ENCODE data around the gene DLX5. TPM values are rescaled to one million over a fixed set of nuclear protein-coding genes. Genes with fewer than 3 reads are reported as not detected.

The DLX5 gene
- total and polyA plus RNA-seq, 9 donors = 0.27 to 7.9 (median 1.0) TPM; not detected in 1

DNA sequence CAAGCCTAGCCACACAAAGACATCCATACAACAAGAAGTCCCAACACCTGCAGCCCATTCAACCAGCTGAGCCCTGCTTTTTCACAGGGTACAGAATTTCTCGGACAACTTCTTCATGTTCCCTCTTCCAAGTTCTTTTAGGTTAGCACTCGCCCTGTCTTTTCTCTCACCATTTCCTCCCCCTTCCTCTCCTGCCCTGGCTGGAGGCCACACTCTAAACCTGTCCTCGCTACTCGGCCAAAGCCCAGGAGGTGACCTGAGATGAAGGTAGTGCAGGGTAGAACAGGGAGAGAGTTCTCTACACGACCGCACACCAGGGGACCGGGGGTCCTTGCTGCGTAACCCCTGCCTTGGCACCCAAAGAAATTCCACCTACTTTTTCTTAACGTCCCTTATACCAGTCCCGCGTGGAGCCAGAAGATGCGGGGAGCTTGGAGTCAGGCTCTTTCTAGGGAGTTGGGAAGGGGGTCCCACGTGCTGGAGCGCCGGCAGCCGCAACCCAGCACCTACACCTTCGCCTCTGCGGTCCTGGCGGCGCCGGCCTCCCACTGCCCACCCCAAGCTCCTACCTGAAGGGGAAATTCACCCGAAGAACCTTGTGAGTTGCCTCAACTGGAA, 35.3 kb downstream of the DLX5 start:
- no peak overlapping the region for H3K4me3 ChIP-seq
- WGBS, 3 donors = 9 to 13% (median 10%) methylated on average over 22 of the region's 22 CpGs
- TF ChIP-seq POLR2A (IDR thresholded peaks at IDR 0.05) (no peak), EP300 (IDR thresholded peaks at IDR 0.05) (no peak)
- TF ChIP-seq, protein P1, sequence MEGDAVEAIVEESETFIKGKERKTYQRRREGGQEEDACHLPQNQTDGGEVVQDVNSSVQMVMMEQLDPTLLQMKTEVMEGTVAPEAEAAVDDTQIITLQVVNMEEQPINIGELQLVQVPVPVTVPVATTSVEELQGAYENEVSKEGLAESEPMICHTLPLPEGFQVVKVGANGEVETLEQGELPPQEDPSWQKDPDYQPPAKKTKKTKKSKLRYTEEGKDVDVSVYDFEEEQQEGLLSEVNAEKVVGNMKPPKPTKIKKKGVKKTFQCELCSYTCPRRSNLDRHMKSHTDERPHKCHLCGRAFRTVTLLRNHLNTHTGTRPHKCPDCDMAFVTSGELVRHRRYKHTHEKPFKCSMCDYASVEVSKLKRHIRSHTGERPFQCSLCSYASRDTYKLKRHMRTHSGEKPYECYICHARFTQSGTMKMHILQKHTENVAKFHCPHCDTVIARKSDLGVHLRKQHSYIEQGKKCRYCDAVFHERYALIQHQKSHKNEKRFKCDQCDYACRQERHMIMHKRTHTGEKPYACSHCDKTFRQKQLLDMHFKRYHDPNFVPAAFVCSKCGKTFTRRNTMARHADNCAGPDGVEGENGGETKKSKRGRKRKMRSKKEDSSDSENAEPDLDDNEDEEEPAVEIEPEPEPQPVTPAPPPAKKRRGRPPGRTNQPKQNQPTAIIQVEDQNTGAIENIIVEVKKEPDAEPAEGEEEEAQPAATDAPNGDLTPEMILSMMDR (IDR thresholded peaks at IDR 0.05) = no peak
- peaks cover 4% of the 10 kb centered on the region for H3K27me3 ChIP-seq
- no peak overlapping the region for H3K27ac ChIP-seq
- H3K9me3 ChIP-seq = no peaks in the 10 kb centered on the region
- H3K36me3 ChIP-seq = no peaks in the 10 kb centered on the region
- DNase-seq = no peak
- H3K4me1 ChIP-seq (ENCODE audit: insufficient read depth) = peaks cover 1% of the 10 kb centered on the region
- intact Hi-C loops (cut with DNase I) = no loop called here

DNA sequence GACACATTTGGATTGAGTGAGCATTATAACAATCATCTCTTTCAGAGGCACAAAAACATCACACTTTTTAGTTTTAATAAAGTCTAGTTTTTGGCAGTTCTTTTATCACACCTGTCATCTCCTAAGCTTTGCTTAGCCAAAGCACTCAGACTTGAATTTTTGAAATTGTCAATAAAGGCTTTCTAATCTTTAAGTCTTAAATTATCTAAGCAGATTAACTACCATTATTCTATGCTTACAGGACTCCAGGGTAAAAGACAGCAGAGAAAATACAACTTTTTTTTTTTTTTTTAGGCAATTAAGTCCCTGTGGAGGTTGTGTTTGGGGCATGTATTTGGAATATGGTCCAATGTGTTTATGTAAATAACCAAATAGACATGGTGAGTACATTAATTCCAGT, 36.9 kb downstream of the DLX5 start:
- Histone ChIP-seq H3K4me3 (no peak overlapping the region), H3K27ac (no peak overlapping the region), H3K27me3 (no peaks in the 10 kb centered on the region), H3K4me1 (ENCODE audit: insufficient read depth) (peaks cover 1% of the 10 kb centered on the region), H3K9me3 (no peaks in the 10 kb centered on the region), H3K36me3 (no peaks in the 10 kb centered on the region)
- TF ChIP-seq EP300 (IDR thresholded peaks at IDR 0.05) (no peak), POLR2A (IDR thresholded peaks at IDR 0.05) (no peak)
- TF ChIP-seq, protein P1 (IDR thresholded peaks at IDR 0.05) = no peak
- intact Hi-C loops (cut with DNase I) = no loop called here
- no peak for DNase-seq

DNA sequence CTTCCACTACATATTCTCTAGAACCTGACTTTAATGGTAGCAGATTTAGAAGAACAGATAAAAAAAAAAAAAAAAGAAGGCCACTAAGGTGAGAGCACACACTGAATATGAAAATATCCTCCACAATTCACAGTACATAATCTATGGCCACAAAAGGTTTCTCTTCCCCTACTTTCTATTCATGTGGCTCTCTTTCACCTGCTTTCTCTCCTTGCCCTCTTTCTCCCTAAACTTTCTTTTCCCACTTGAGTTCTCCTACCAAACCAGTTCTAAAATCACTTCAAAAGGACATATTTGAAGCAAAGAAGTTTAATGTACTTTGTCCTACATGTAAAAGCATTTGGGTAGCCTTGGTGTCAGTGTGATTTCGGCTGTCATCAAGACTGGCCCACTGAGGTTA, 37.7 kb downstream of the DLX5 start:
- DNase-seq = no peak
- TF ChIP-seq, protein P1 (IDR thresholded peaks at IDR 0.05) = no peak
- no peak for TF ChIP-seq EP300 (IDR thresholded peaks at IDR 0.05)
- TF ChIP-seq POLR2A (IDR thresholded peaks at IDR 0.05) = no peak
- 60 to 75% (median 73%) methylated on average over 1 of the region's 1 CpG for WGBS, 3 donors
- no peaks in the 10 kb centered on the region for H3K36me3 ChIP-seq
- peaks cover 1% of the 10 kb centered on the region for H3K4me1 ChIP-seq (ENCODE audit: insufficient read depth)
- H3K27me3 ChIP-seq = no peaks in the 10 kb centered on the region
- no peak overlapping the region for H3K4me3 ChIP-seq
- H3K9me3 ChIP-seq = no peaks in the 10 kb centered on the region
- H3K27ac ChIP-seq = no peak overlapping the region
- intact Hi-C loops (cut with DNase I) = no loop called here

DNA sequence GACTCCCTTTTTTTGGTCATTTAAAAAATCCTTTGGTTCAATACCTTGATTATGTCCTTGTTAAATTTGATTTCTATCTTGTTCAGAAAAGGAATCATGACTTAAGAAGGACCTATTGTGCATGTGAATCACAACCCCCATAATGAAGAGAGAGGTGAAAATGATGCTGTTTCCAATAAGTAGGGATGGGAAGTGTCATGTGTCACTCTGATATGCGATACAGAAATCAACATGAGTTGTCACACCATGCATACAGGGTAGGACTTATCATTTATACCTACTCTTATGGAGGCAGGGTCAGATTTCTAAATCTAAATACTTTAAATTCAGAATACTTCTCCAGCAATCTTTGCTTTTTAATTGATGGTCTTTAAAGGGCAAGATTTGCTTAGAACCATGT, 38.6 kb downstream of the DLX5 start:
- Histone ChIP-seq H3K27ac (no peak overlapping the region), H3K4me3 (no peak overlapping the region), H3K9me3 (no peaks in the 10 kb centered on the region), H3K4me1 (ENCODE audit: insufficient read depth) (peaks cover 1% of the 10 kb centered on the region), H3K36me3 (no peaks in the 10 kb centered on the region), H3K27me3 (no peaks in the 10 kb centered on the region)
- WGBS, 3 donors = 39 to 57% (median 41%) methylated on average over 1 of the region's 1 CpG
- intact Hi-C loops (cut with DNase I) = no loop called here
- TF ChIP-seq, protein P1 (IDR thresholded peaks at IDR 0.05) = no peak
- TF ChIP-seq EP300 (IDR thresholded peaks at IDR 0.05) = no peak
- no peak for DNase-seq
